ENCODE measurements around the gene TOR3A. TPM values are rescaled to one million over a fixed set of nuclear protein-coding genes. Genes with fewer than 3 reads are reported as not detected.
A peak's percentile ranks its signal among the peaks of the same experiment; 100 is the strongest.
"Not testable (repeated sequence)": the region's sequence is repeated elsewhere in the genome, so short reads cannot be mapped to it uniquely, and the experiment has no call there.

The TOR3A gene
- polyA plus RNA-seq, 2 of the 4 experiments (the other 2 are of a cell fraction): 30.7 to 44.5 TPM

- TF ChIP-seq TP53 (CRISPR knock-in tag; IDR thresholded peaks at IDR 0.05) (no peak), NFE2L2 (conservative IDR thresholded peaks at IDR 0.05; ENCODE audit: low read length) (no peak)
- no peak for FAIRE-seq
- CTCF ChIA-PET: interaction anchor here (0.6 to 1.5 kb wide), 4 partner anchors 9 to 856 kb away, joined by 3 to 4 read pairs (median 3); no protein-coding TSS in a partner anchor
These were observed 43.2 kb upstream of the TOR3A start for GRCh38 chr1:179038528-179039281.

GRCh38 chr1:179039502-179040174, 42.2 kb upstream of the TOR3A start:
- Histone ChIP-seq H3K27ac (peak overlapping the region in 1 of 2 experiments; percentile 49; a peak in 2 of 6 replicates), H3K4me1 (peaks cover 38% of the 10 kb centered on the region), H3K4me2 (peak overlapping the region; percentile 21; the same call in 1 of the 3 replicates)
- DNase-seq (ENCODE audit: low read depth in 1 of 2, low spot score in 1 of 2); FAIRE-seq; CTCF ChIA-PET; ATAC-seq; H3K4me3 ChIP-seq; POLR2A ChIA-PET; H3K9me3 ChIP-seq: not testable (repeated sequence)
- 83% methylated on average over 7 of the region's 9 CpGs for WGBS (ENCODE audit: missing lambda C conversion rate)

More at GRCh38 chr1:179038528-179039281, 43.2 kb upstream of the TOR3A start:
- ATAC-seq (peak in 1 of 2 experiments; percentile 45; a peak in 2 of 6 replicates), DNase-seq (ENCODE audit: low read depth in 1 of 2, low spot score in 1 of 2) (no peak)
- POLR2A ChIA-PET: no interaction called here
- 40% methylated on average over 1 of the region's 1 CpG for WGBS (ENCODE audit: missing lambda C conversion rate)
- peaks cover 46% of the 10 kb centered on the region for H3K4me1 ChIP-seq
- H3K4me2 ChIP-seq: peak overlapping the region; percentile 21; the same call in 1 of the 3 replicates
- H3K27ac ChIP-seq: peak overlapping the region; percentile 21 to 49; a peak in 3 of 6 replicates
- no peak overlapping the region for H3K4me3 ChIP-seq
- no peaks in the 10 kb centered on the region for H3K9me3 ChIP-seq

GRCh38 chr1:179040175-179040551, 41.7 kb upstream of the TOR3A start:
- H3K4me1 ChIP-seq: peaks cover 33% of the 10 kb centered on the region
- FAIRE-seq; H3K4me3 ChIP-seq; H3K4me2 ChIP-seq; DNase-seq (ENCODE audit: low read depth in 1 of 2, low spot score in 1 of 2); ATAC-seq; POLR2A ChIA-PET; CTCF ChIA-PET; H3K9me3 ChIP-seq: not testable (repeated sequence)
- peak overlapping the region in 1 of 2 experiments; percentile 39; a peak in 2 of 6 replicates for H3K27ac ChIP-seq
- WGBS (ENCODE audit: missing lambda C conversion rate): 83% methylated on average over 1 of the region's 27 CpGs

GRCh38 chr1:179042087-179042486, 39.8 kb upstream of the TOR3A start:
- no peak overlapping the region for H3K4me2 ChIP-seq
- H3K4me1 ChIP-seq: peaks cover 27% of the 10 kb centered on the region
- CTCF ChIA-PET: interaction anchor here (0.9 to 4.3 kb wide), 4 partner anchors 9 to 510 kb away, joined by 3 to 14 read pairs (median 5); no protein-coding TSS in a partner anchor
- H3K4me3 ChIP-seq: no peak overlapping the region
- no peak; a peak in 1 of 6 replicates for ATAC-seq
- no peak for TF ChIP-seq FOSB (CRISPR knock-in tag; IDR thresholded peaks at IDR 0.05)
- no peak for TF ChIP-seq ZFP36 (IDR thresholded peaks at IDR 0.05; ENCODE audit: borderline replicate concordance, partially characterized antibody)
- H3K9me3 ChIP-seq: no peaks in the 10 kb centered on the region
- 90% methylated on average over 8 of the region's 8 CpGs for WGBS (ENCODE audit: missing lambda C conversion rate)
- no peak for FAIRE-seq
- DNase-seq (ENCODE audit: low read depth in 1 of 2, low spot score in 1 of 2): no peak
- H3K27ac ChIP-seq: no peak overlapping the region
- POLR2A ChIA-PET: no interaction called here

GRCh38 chr1:179042700-179043099, 39.2 kb upstream of the TOR3A start:
- no peaks in the 10 kb centered on the region for H3K9me3 ChIP-seq
- ATAC-seq (no peak), DNase-seq (ENCODE audit: low read depth in 1 of 2, low spot score in 1 of 2) (no peak), FAIRE-seq (no peak)
- no peak overlapping the region for H3K27ac ChIP-seq
- peaks cover 27% of the 10 kb centered on the region for H3K4me1 ChIP-seq
- H3K4me3 ChIP-seq: no peak overlapping the region
- TF ChIP-seq JUN (IDR thresholded peaks at IDR 0.05) (no peak), ELK1 (IDR thresholded peaks at IDR 0.05; ENCODE audit: low read depth, low read length) (no peak), KDM1A (IDR thresholded peaks at IDR 0.05; ENCODE audit: low read depth) (no peak), USF2 (IDR thresholded peaks at IDR 0.05) (no peak), BHLHE40 (IDR thresholded peaks at IDR 0.05; ENCODE audit: low read depth, low read length) (no peak), EP300 (IDR thresholded peaks at IDR 0.05) (no peak), FOSB (CRISPR knock-in tag; IDR thresholded peaks at IDR 0.05) (no peak), HDAC2 (IDR thresholded peaks at IDR 0.05) (no peak), CHD2 (IDR thresholded peaks at IDR 0.05; ENCODE audit: low read length, partially characterized antibody) (no peak), RNF2 (IDR thresholded peaks at IDR 0.05; ENCODE audit: borderline replicate concordance, low read depth) (no peak), CBX2 (IDR thresholded peaks at IDR 0.05; ENCODE audit: borderline replicate concordance, low read depth) (no peak), ZSCAN20 (CRISPR knock-in tag; IDR thresholded peaks at IDR 0.05) (no peak)
- no peak overlapping the region for H3K4me2 ChIP-seq
- ChIA-PET CTCF (interaction anchor here (0.9 to 4.3 kb wide), 5 partner anchors 9 to 511 kb away, joined by 3 to 14 read pairs (median 6); no protein-coding TSS in a partner anchor), POLR2A (no interaction called here)
- WGBS (ENCODE audit: missing lambda C conversion rate): 91% methylated on average over 5 of the region's 5 CpGs

Data from A549 (cell line).